Heart left ventricle (tissue), 16 donors: ENCODE measurements around the gene CPE. TPM values are rescaled to one million over a fixed set of nuclear protein-coding genes. Genes with fewer than 3 reads are reported as not detected.

Source experiments
- ATAC-seq, 4 donors: fragments of 200-7000 bp; cut with Tn5 transposase; one replicate each; pipeline ENCODE4 v1.9.1; 2020 to 2022; ENCODE audit warnings: moderate library complexity in 4 of 4, mild to moderate bottlenecking in 3 of 4, moderate number of reproducible peaks in 1 of 4
- DNase-seq, 5 donors: peaks; one replicate each; pipeline ENCODE4 v3.0.0-alpha.2; 2020
- H3K27ac ChIP-seq, 12 donors: fragments of 200-600 bp; sonication (generic) in 4 of 12; one replicate each; pipeline versions ENCODE4 v1.5.0 to v1.8.0; 2016 to 2022; ENCODE audit warnings: mild to moderate bottlenecking in 2 of 12
- H3K27me3 ChIP-seq, 9 donors: fragments of 200-600 bp; sonication (generic) in 2 of 9; one replicate each; pipeline versions ENCODE4 v1.5.1 to v1.8.0; 2016 to 2022; ENCODE audit warnings: mild to moderate bottlenecking in 3 of 9
- H3K36me3 ChIP-seq, 9 donors: fragments of 200-600 bp; sonication (generic) in 2 of 9; one replicate each; pipeline versions ENCODE4 v1.5.0 to v1.8.0; 2018 to 2022; ENCODE audit warnings: mild to moderate bottlenecking in 2 of 9
- H3K4me1 ChIP-seq, 12 donors: fragments of 200-600 bp; sonication (generic) in 4 of 12; one replicate each; pipeline versions ENCODE4 v1.5.0 to v1.8.0; 2016 to 2022; ENCODE audit warnings: mild to moderate bottlenecking in 3 of 12
- H3K4me3 ChIP-seq, 12 donors: fragments of 200-600 bp; sonication (generic) in 4 of 12; one replicate each; pipeline versions ENCODE4 v1.5.0 to v1.8.0; 2017 to 2022; ENCODE audit warnings: mild to moderate bottlenecking in 9 of 12, moderate library complexity in 4 of 12
- H3K9me3 ChIP-seq, 12 donors: fragments of 200-600 bp; sonication (generic) in 4 of 12; one replicate each; pipeline versions ENCODE4 v1.5.0 to v1.8.0; 2016 to 2022; ENCODE audit warnings: mild to moderate bottlenecking in 1 of 12
- POLR2A ChIP-seq, 2 donors: fragments of 450-650 bp; IDR thresholded peaks; one replicate each; pipeline ENCODE4 v1.6.1; 2017; ENCODE audit warnings: antibody characterized with exemption in 2 of 2, mild to moderate bottlenecking in 2 of 2, moderate library complexity in 2 of 2
- WGBS, 4 donors: extraction: QIAGEN DNeasy Blood & Tissue Kit in 2 of 4; methylation state at CpG; one replicate each; pipeline versions ENCODE4 v1.1.5 to v1.1.7; 2013 to 2018; 5-methylcytosine and 5-hydroxymethylcytosine counted together
- intact Hi-C, 10 donors: fragments of 100-400 bp; cut with DNase I; formaldehyde crosslinking; loops; one replicate each; pipeline versions ENCODE4 v1.11.1 to v1.14.2; 2022
- polyA plus RNA-seq, 2 donors: library from polyadenylated mRNA; stranded (reverse); fragments of 200-250 nt; gene quantifications; one replicate each; pipeline ENCODE4 v1.2.3, GENCODE V29; 2013
- total RNA-seq, 9 donors: library from RNA; depleted of rRNA in 2 of 9; stranded (reverse); fragments of >200 nt in 2 of 9; fragmentation: NEBNext Ultra II Directional in 3 of 9; extraction: Animal tissue kit (Norgen Biotek cat#: 25700) in 3 of 9; gene quantifications; one replicate each; pipeline versions ENCODE4 v1.1.0 to v1.2.4, GENCODE V29; 2016 to 2023
- TF ChIP-seq, protein P1 (sequence below), 12 donors: fragments of 200-600 bp; sonication (generic) in 4 of 12; IDR thresholded peaks; one replicate each; pipeline versions ENCODE4 v1.5.0 to v1.8.0; 2018 to 2022; ENCODE audit warnings: antibody characterized with exemption in 12 of 12, mild to moderate bottlenecking in 5 of 12
- donor health status: ischemic (EF 13 %, LVEDD 7.1; RV severe dilation, severe dysfunction).
- donor health status: healthy with polysubstance abuse.
- donor health status: DM: no; HTN: yes; CAD: no.
- donor health status: DM: no; HTN: no; CAD: no.
- donor health status: ischemic (EF 25% LVEDD 6.9; RV normal size, moderate dysfunction).
- donor health status: ischemic (EF 25% LVEDD 5.7; RV mildly dilated, moderate dysfunction).
- donor health status: healthy.
- donor health status: DM: yes; HTN: yes; CAD: no.
- donor health status: ischemic (EF 35%, LVEDD 5.7; RV mildly dilated, moderate dysfunction).
- donor health status: nonischemic (EF 11% LVEDD 7.7; RV severe dilation, severe dysfunction).
- donor health status: DM: yes; HTN: yes; CAD: no.
- donor health status: PGD.
- donor health status: ischemic (EF 29% LVEDD 5.4; RV normal size, mild dysfunction).
- donor health status: nonischemic (EF 23%, LVEDD 6.1; RV moderate dilation, normal function).

Gene CPE
- total and polyA plus RNA-seq, 11 donors = 13.3 to 115 (median 28.4) TPM

DNA sequence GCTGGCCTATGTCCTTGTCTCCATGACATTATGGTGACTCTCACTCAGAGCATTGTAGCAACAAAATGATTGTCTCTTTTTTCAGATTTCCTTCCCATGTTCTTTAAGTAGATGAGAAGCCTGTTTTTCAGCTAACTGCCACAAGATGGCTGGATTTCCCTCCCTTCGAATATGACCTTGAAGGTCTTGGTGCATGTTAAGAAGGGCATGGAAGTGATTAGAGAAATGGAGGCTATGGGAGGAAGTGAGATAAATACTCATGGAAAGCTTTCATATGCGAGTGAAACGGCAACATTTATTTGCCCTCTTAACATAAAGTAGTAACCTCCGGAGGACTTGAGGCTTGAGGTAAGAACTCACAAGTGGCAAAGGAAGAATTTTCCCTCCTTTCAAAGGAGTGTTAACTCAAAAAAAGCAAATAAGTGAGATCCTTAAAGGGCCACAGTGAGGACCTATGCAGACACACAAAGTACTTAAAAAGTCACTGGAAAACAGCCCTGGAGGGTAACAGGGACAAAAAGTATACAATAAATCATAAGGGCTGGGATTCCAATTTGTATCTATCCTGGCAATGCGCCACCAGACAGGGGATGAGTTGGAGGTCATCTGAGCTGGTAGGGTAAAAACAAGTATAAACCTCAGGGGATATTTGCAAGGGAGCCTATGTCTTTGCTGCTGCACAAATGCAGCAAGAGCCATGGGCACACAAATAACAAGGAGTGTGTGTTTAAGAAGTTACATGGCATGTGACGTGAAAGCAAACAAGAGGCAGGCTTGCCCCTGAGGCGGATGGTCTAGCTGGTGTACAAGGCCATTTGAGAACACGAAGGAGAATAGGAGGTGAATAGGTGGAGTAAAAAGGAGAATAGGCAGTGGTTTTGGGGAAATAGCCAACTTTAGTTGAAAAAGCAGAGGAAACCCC is 96.2 kb downstream of the CPE start:
- 83 to 87% (median 87%) methylated on average over 8 of the region's 8 CpGs for WGBS, 4 donors
- Histone ChIP-seq H3K4me3 (no peak overlapping the region), H3K4me1 (no peaks in the 10 kb centered on the region), H3K36me3 (no peaks in the 10 kb centered on the region), H3K27me3 (no peaks in the 10 kb centered on the region), H3K9me3 (peaks cover 0 to 32% (median 11%) of the 10 kb centered on the region in 12 donors), H3K27ac (no peak overlapping the region)
- TF ChIP-seq, protein P1, sequence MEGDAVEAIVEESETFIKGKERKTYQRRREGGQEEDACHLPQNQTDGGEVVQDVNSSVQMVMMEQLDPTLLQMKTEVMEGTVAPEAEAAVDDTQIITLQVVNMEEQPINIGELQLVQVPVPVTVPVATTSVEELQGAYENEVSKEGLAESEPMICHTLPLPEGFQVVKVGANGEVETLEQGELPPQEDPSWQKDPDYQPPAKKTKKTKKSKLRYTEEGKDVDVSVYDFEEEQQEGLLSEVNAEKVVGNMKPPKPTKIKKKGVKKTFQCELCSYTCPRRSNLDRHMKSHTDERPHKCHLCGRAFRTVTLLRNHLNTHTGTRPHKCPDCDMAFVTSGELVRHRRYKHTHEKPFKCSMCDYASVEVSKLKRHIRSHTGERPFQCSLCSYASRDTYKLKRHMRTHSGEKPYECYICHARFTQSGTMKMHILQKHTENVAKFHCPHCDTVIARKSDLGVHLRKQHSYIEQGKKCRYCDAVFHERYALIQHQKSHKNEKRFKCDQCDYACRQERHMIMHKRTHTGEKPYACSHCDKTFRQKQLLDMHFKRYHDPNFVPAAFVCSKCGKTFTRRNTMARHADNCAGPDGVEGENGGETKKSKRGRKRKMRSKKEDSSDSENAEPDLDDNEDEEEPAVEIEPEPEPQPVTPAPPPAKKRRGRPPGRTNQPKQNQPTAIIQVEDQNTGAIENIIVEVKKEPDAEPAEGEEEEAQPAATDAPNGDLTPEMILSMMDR (IDR thresholded peaks at IDR 0.05) = no peak
- no peak for TF ChIP-seq POLR2A (IDR thresholded peaks at IDR 0.05)
- ATAC-seq = no peak
- intact Hi-C loops = no loop called here
- DNase-seq = no peak

DNA sequence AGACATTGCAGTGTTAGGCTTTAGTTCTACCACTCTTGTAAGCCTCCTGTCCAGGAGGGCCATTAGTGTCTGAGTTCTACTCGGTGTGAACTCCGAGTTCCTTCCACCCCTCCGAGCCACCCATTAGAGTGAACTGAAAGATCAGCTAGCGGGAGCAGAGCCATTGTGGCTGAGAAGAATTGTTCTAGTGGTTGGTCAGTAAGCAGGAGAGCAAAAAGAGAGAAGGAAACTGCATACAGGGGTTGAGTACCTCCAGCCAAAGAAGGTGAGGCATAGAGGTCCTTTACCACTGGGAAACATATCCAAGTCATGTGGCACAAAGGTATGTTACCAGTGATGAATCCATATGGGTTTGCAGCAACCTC is 96.9 kb downstream of the CPE start:
- Histone ChIP-seq H3K27me3 (no peaks in the 10 kb centered on the region), H3K4me1 (no peaks in the 10 kb centered on the region), H3K9me3 (peaks cover 0 to 32% (median 11%) of the 10 kb centered on the region in 12 donors), H3K4me3 (no peak overlapping the region), H3K27ac (no peak overlapping the region), H3K36me3 (no peaks in the 10 kb centered on the region)
- TF ChIP-seq, protein P1 (IDR thresholded peaks at IDR 0.05) = no peak
- TF ChIP-seq POLR2A (IDR thresholded peaks at IDR 0.05) = no peak
- DNase-seq = no peak
- intact Hi-C loops = no loop called here
- no peak for ATAC-seq
- WGBS, 4 donors = 96 to 98% (median 98%) methylated on average over 4 of the region's 4 CpGs

DNA sequence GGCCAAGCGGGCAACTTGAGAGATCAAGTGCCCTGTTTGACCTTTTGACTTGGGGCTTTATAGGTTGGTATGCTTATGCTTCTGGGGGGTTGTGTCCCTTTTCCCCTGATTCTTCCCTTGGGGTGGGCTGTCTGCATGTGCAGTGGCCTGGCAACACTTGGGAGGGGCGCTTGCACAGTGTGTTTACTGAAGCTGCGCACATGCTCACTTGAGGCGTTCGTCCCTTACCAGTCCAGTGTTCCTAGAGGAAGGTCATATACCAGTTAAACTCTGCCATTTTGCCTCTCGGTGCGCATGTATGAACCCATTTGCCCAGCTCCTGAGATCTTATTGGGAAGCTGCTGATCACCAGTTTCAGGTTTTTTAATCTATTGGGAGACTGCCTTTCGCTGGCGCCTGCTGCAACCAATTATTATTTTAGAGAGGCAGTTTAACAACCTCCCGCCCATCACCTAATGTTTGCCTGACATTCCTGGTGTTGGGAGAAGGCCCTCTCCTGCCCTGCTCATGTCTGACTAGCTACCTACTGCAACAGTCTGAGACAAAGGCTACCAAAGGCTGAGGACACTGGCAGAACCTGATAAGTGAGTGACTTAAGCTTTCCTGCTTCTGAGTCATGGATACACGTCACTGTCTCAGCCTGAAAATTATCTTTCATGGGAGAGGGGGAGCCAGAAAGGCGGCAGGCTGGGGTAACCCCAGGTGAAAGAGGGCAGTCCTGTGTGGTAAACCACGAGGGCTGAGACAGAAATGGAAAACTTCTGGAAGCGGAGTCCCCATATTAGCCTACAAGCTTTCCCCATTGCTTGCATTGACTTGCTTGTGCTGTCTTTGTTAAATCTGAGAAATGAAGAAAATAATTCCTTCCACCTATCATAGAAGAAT is 97.6 kb downstream of the CPE start:
- Histone ChIP-seq H3K9me3 (peaks cover 0 to 27% (median 11%) of the 10 kb centered on the region in 12 donors), H3K4me1 (no peaks in the 10 kb centered on the region), H3K36me3 (no peaks in the 10 kb centered on the region), H3K27ac (no peak overlapping the region), H3K27me3 (no peaks in the 10 kb centered on the region), H3K4me3 (no peak overlapping the region)
- WGBS, 4 donors = 87 to 92% (median 88%) methylated on average over 14 of the region's 14 CpGs
- TF ChIP-seq POLR2A (IDR thresholded peaks at IDR 0.05) = no peak
- TF ChIP-seq, protein P1 (IDR thresholded peaks at IDR 0.05) = no peak
- DNase-seq (no peak), ATAC-seq (no peak)
- intact Hi-C loops = no loop called here

DNA sequence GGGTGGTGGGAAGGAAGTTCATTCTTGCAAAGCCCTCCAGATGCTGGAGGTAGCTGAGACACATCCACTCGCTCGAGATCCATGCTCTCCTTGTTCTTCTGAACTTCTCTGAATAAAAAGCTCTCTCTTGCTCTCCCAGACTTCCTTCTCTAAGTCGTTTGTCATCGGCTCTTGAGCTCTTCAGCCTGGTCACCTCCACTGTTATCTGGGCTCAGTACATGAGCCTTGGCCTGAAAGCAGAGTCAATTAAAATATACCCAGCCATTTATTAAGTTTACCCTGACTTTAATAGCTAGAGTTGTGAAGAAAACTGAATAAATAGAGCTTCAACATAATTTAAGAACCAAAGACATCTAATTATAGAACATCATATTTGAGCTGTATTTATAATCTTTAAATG is 99.0 kb downstream of the CPE start:
- ATAC-seq (no peak), DNase-seq (no peak)
- TF ChIP-seq POLR2A (IDR thresholded peaks at IDR 0.05) = no peak
- TF ChIP-seq, protein P1 (IDR thresholded peaks at IDR 0.05) = no peak
- intact Hi-C loops = no loop called here
- Histone ChIP-seq H3K4me3 (no peak overlapping the region), H3K4me1 (no peaks in the 10 kb centered on the region), H3K27ac (no peak overlapping the region), H3K27me3 (no peaks in the 10 kb centered on the region), H3K36me3 (no peaks in the 10 kb centered on the region), H3K9me3 (peaks cover 0 to 13% (median 3%) of the 10 kb centered on the region in 12 donors)
- 53 to 62% (median 57%) methylated on average over 4 of the region's 4 CpGs for WGBS, 4 donors
